GM12878 (cell line): ENCODE measurements around the gene BTBD7. TPM values are rescaled to one million over a fixed set of nuclear protein-coding genes. Genes with fewer than 3 reads are reported as not detected.
A peak's percentile ranks its signal among the peaks of the same experiment; 100 is the strongest.

Experiments used
- ATAC-seq: fragments of 200-7000 bp; cut with Tn5 transposase; 3 replicates; pipeline ENCODE4 v1.9.1; 2020; ENCODE audit warnings: mild to moderate bottlenecking, moderate library complexity
- BruUV-seq: library from RNA; stranded (reverse); fragments of 400-500 nt; replicated peaks from 2 replicates; lab custom pipeline; 2021; lab: Mats Ljungman, UMichigan
- CTCF ChIA-PET: fragments of 300-600 bp; sonication (Branson Sonifier 250); formaldehyde crosslinking; extraction: SDS; loops from one replicate; lab custom pipeline; 2021; ENCODE audit warnings: inconsistent platforms; lab: Yijun Ruan, JAX
- POLR2A ChIA-PET: fragments of 350-600 bp; formaldehyde crosslinking; extraction: SDS; loops from one replicate; lab custom pipeline; 2021; ENCODE audit warnings: inconsistent platforms; lab: Charles Lee
- RAD21 ChIA-PET: fragments of 300-600 bp; sonication (Branson Sonifier 250); formaldehyde crosslinking; loops from one replicate; lab custom pipeline; 2023; ENCODE audit warnings: antibody characterized with exemption; ENCODE audit not compliant: unreplicated experiment; lab: Charles Lee
- SMC1A ChIA-PET: fragments of 300-600 bp; sonication (Branson Sonifier 250); formaldehyde crosslinking; loops from one replicate; lab custom pipeline; 2023; ENCODE audit not compliant: unreplicated experiment, uncharacterized antibody; lab: Charles Lee
- DNase-seq: peaks from one replicate; pipeline ENCODE4 v3.0.0-alpha.2; 2011; ENCODE audit warnings: low read depth, low spot score
- FAIRE-seq: peaks from 3 replicates; lab custom pipeline; 2011; peaks lifted over from hg19 to GRCh38; lab: Jason Lieb, UNC
- H2AFZ ChIP-seq: 2 replicates; pipeline ENCODE4 v1.6.0; 2011; ENCODE audit warnings: low read depth, low read length, control low read depth; ENCODE audit not compliant: control insufficient read depth
- H3K27ac ChIP-seq: 2 replicates; pipeline ENCODE4 v1.5.1; 2011; ENCODE audit warnings: control low read depth; ENCODE audit not compliant: control insufficient read depth, insufficient read depth
- H3K27me3 ChIP-seq, 2 experiments: replicated peaks in 1 of 2; 2 replicates each; pipeline versions ENCODE4 v1.6.0 to v1.6.1; 2011; ENCODE audit warnings: low read length in 1 of 2; ENCODE audit not compliant: control insufficient read depth in 2 of 2, insufficient read depth in 2 of 2
- H3K36me3 ChIP-seq, 2 experiments: 2 replicates each; pipeline ENCODE4 v1.5.1; 2011; ENCODE audit warnings: low read length in 1 of 2; ENCODE audit not compliant: control insufficient read depth in 2 of 2, insufficient read depth in 2 of 2
- H3K4me1 ChIP-seq: 2 replicates; pipeline ENCODE4 v1.6.1; 2011; ENCODE audit warnings: mild to moderate bottlenecking, low read length, moderate library complexity, mixed read lengths; ENCODE audit not compliant: control insufficient read depth, insufficient read depth
- H3K4me2 ChIP-seq: 2 replicates; pipeline ENCODE4 v1.6.0; 2011; ENCODE audit warnings: control low read depth; ENCODE audit not compliant: control insufficient read depth, insufficient read depth
- H3K4me3 ChIP-seq: fragments of 200-600 bp; sonication (generic); 2 replicates; pipeline ENCODE4 v1.5.1; 2016
- H3K79me2 ChIP-seq: 2 replicates; pipeline ENCODE4 v1.6.0; 2011; ENCODE audit warnings: low read length; ENCODE audit not compliant: control insufficient read depth, insufficient read depth
- H3K9ac ChIP-seq: 2 replicates; pipeline ENCODE4 v1.8.0; 2011; ENCODE audit warnings: low read length, control low read depth, mixed read lengths; ENCODE audit not compliant: control insufficient read depth, insufficient read depth
- H3K9me3 ChIP-seq: replicated peaks from 3 replicates; pipeline ENCODE4 v1.5.1; 2011; ENCODE audit warnings: mild to moderate bottlenecking, low read length; ENCODE audit not compliant: control insufficient read depth, insufficient read depth
- H4K20me1 ChIP-seq: 2 replicates; pipeline ENCODE4 v1.6.0; 2011; ENCODE audit not compliant: control insufficient read depth, insufficient read depth
- BACH1 ChIP-seq: fragments of 450-650 bp; IDR thresholded peaks from 2 replicates; pipeline ENCODE4 v1.6.1; 2017; ENCODE audit warnings: mild to moderate bottlenecking, borderline replicate concordance
- BCL11A ChIP-seq: IDR thresholded peaks from 2 replicates; pipeline ENCODE4 v1.6.1; 2011; ENCODE audit warnings: low read depth, low read length
- BHLHE40 ChIP-seq, 2 experiments: fragments of 450-650 bp in 1 of 2; IDR thresholded peaks; 2 replicates each; pipeline ENCODE4 v1.6.1; 2011 to 2017; ENCODE audit warnings: low read depth in 2 of 2, borderline replicate concordance in 1 of 2, improper control_type of control experiment in 1 of 2, low read length in 1 of 2, mild to moderate bottlenecking in 1 of 2
- CHD4 ChIP-seq: fragments of 200-600 bp; sonication (generic); IDR thresholded peaks from 2 replicates; pipeline ENCODE4 v1.6.1; 2016; ENCODE audit warnings: mild to moderate bottlenecking
- IKZF1 ChIP-seq: fragments of 450-650 bp; conservative IDR thresholded peaks from 2 replicates; pipeline ENCODE4 v1.6.1; 2017; ENCODE audit warnings: antibody characterized with exemption, mild to moderate bottlenecking
- IKZF2 ChIP-seq, 2 experiments: fragments of 450-650 bp; IDR thresholded peaks; 2 replicates each; pipeline ENCODE4 v1.6.1; 2017; ENCODE audit warnings: mild to moderate bottlenecking in 2 of 2, moderate library complexity in 2 of 2
- MXI1 ChIP-seq: fragments of 150-350 bp; IDR thresholded peaks from 2 replicates; pipeline ENCODE4 v1.6.1; 2011; ENCODE audit warnings: low read depth, mild to moderate bottlenecking, inconsistent platforms, low read length, improper control_type of control experiment
- NR2F1 ChIP-seq: fragments of 450-650 bp; conservative IDR thresholded peaks from 2 replicates; pipeline ENCODE4 v1.6.1; 2017; ENCODE audit warnings: mild to moderate bottlenecking
- RFX5 ChIP-seq: IDR thresholded peaks from 2 replicates; pipeline ENCODE4 v1.6.1; 2011; ENCODE audit warnings: low read depth, low read length, improper control_type of control experiment
- STAT1 ChIP-seq: fragments of 450-650 bp; conservative IDR thresholded peaks from 2 replicates; pipeline ENCODE4 v1.6.1; 2014; ENCODE audit warnings: antibody characterized with exemption, mild to moderate bottlenecking
- TARDBP ChIP-seq: IDR thresholded peaks from 2 replicates; pipeline ENCODE4 v1.6.1; 2016; ENCODE audit warnings: borderline replicate concordance
- WGBS: methylation state at CpG from one replicate; pipeline ENCODE4 v1.1.6; 2016; ENCODE audit warnings: low lambda C conversion rate; ENCODE audit not compliant: insufficient replicate concordance, insufficient coverage; ENCODE audit errors: missing lambda C conversion rate; 5-methylcytosine and 5-hydroxymethylcytosine counted together
- in situ Hi-C: fragments of 300-500 bp; cut with MboI; formaldehyde crosslinking; loops from 9 replicates; pipeline ENCODE4 v1.14.3; 2018; ENCODE audit warnings: mixed read lengths
- intact Hi-C: fragments of 100-400 bp; cut with micrococcal nuclease; formaldehyde crosslinking; loops from one replicate; pipeline ENCODE4 v1.14.2; 2022; ENCODE audit not compliant: unreplicated experiment
- polyA plus RNA-seq, 11 experiments: library from polyadenylated mRNA; depleted of rRNA in 4 of 11; unstranded in 6 of 11; stranded (reverse) in 5 of 11; fragments of >200 nt; fragmentation: Nextera tagmentation in 4 of 11; fragmentation: Illumina TruSeq in 1 of 11; extraction: Ambion mirVana in 4 of 11; extraction: Trizol in 1 of 11; gene quantifications; 1 replicate in 1 of 11; 2 replicates in 10 of 11; pipeline versions ENCODE4 v1.2.1 to v1.2.3, GENCODE V29; 2011 to 2016; ENCODE audit warnings: inconsistent platforms in 2 of 11, missing spikeins in 2 of 11, low read depth in 1 of 11
- total RNA-seq, 4 experiments: library from RNA; depleted of rRNA in 3 of 4; stranded (reverse); fragments of >200 nt in 3 of 4; fragmentation: Illumina TruSeq in 1 of 4; extraction: Trizol in 1 of 4; gene quantifications; 2 replicates each; pipeline versions ENCODE4 v1.2.1 to v1.2.3, GENCODE V29; 2013 to 2021
- TF ChIP-seq, protein P1 (sequence below): IDR thresholded peaks from 2 replicates; pipeline ENCODE4 v1.6.1; 2012; ENCODE audit warnings: low read depth, low read length, improper control_type of control experiment
- TF ChIP-seq, protein P2 (sequence below): IDR thresholded peaks from 2 replicates; pipeline ENCODE4 v1.6.1; 2012; ENCODE audit warnings: improper control_type of control experiment, low read depth, low read length; ENCODE audit not compliant: insufficient replicate concordance
- TF ChIP-seq, protein P3 (sequence below): fragments of 450-650 bp; IDR thresholded peaks from 2 replicates; pipeline ENCODE4 v1.6.1; 2016; ENCODE audit warnings: mild to moderate bottlenecking
- TF ChIP-seq, protein P4 (sequence below): IDR thresholded peaks from 2 replicates; pipeline ENCODE4 v1.6.1; 2012; ENCODE audit warnings: low read length, inconsistent platforms

The BTBD7 gene
- total and polyA plus RNA-seq, 10 of the 15 experiments (the other 5 are each of a cell fraction or from before 2014, with no cell fraction given): 3.6 to 17.0 (median 9.6) TPM

DNA sequence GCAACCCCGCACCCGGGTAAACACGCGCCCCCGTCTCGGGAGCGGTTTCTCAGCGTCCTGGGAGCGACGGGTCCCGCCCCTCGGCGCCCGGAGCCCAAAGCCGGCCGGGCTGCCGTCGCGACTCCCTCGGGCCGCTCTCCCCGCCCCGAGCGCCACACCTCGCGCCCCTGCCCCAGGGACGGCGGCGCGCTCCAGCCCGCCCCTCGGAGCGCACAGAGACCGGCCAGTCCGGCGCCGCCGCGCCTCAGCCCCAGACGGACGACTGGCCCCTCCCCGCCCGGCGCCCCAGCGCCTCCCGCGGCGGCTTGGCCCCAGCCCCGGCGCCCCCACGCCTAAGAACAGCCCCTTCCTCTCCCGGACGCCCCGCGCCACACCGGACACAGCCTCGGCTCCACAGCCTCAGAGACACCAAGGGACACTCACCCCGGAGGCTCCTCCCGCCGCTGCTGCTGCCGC, 411 bp downstream of the BTBD7 start:
- CTCF ChIA-PET: interaction anchor here (0.9 to 4.1 kb wide), 5 partner anchors 13 to 219 kb away, joined by 3 to 26 read pairs (median 6); no protein-coding TSS in a partner anchor
- no peak for FAIRE-seq
- intact Hi-C loops (loop anchor here (2.0 to 5.0 kb wide), 2 partner anchors 200 to 216 kb away; no protein-coding TSS in a partner anchor), in situ Hi-C loops (no loop called here)
- 0 out of 2 replicates have a peak, but pooled peaks cover 4% of the 10 kb centered on the region for H4K20me1 ChIP-seq
- ATAC-seq: peak; percentile 78
- no TSS peak for BruUV-seq
- peak overlapping the region; percentile 68 for H3K27ac ChIP-seq
- peaks cover 2% of the 10 kb centered on the region; the same call in 1 of the 3 replicates for H3K9me3 ChIP-seq
- H3K4me3 ChIP-seq: peak overlapping the region; percentile 86
- H3K4me1 ChIP-seq: peaks cover 8% of the 10 kb centered on the region
- 2% methylated on average over 45 of the region's 61 CpGs for WGBS
- no peak for DNase-seq
- H3K4me2 ChIP-seq: peak overlapping the region; percentile 78; the same call in 1 of the 2 replicates
- peak overlapping the region; percentile 86 for H3K9ac ChIP-seq
- H3K79me2 ChIP-seq: peaks cover 62% of the 10 kb centered on the region
- no peaks in the 10 kb centered on the region for H3K27me3 ChIP-seq
- H3K36me3 ChIP-seq: no peaks in the 10 kb centered on the region
- no peak; the same call in 1 of the 2 replicates for TF ChIP-seq MXI1
- TF ChIP-seq, protein P1, sequence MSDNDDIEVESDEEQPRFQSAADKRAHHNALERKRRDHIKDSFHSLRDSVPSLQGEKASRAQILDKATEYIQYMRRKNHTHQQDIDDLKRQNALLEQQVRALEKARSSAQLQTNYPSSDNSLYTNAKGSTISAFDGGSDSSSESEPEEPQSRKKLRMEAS: peak; percentile 21; the same call in 1 of the 2 replicates
- TF ChIP-seq CHD4: no peak
- TF ChIP-seq TARDBP: no peak
- TF ChIP-seq, protein P2, sequence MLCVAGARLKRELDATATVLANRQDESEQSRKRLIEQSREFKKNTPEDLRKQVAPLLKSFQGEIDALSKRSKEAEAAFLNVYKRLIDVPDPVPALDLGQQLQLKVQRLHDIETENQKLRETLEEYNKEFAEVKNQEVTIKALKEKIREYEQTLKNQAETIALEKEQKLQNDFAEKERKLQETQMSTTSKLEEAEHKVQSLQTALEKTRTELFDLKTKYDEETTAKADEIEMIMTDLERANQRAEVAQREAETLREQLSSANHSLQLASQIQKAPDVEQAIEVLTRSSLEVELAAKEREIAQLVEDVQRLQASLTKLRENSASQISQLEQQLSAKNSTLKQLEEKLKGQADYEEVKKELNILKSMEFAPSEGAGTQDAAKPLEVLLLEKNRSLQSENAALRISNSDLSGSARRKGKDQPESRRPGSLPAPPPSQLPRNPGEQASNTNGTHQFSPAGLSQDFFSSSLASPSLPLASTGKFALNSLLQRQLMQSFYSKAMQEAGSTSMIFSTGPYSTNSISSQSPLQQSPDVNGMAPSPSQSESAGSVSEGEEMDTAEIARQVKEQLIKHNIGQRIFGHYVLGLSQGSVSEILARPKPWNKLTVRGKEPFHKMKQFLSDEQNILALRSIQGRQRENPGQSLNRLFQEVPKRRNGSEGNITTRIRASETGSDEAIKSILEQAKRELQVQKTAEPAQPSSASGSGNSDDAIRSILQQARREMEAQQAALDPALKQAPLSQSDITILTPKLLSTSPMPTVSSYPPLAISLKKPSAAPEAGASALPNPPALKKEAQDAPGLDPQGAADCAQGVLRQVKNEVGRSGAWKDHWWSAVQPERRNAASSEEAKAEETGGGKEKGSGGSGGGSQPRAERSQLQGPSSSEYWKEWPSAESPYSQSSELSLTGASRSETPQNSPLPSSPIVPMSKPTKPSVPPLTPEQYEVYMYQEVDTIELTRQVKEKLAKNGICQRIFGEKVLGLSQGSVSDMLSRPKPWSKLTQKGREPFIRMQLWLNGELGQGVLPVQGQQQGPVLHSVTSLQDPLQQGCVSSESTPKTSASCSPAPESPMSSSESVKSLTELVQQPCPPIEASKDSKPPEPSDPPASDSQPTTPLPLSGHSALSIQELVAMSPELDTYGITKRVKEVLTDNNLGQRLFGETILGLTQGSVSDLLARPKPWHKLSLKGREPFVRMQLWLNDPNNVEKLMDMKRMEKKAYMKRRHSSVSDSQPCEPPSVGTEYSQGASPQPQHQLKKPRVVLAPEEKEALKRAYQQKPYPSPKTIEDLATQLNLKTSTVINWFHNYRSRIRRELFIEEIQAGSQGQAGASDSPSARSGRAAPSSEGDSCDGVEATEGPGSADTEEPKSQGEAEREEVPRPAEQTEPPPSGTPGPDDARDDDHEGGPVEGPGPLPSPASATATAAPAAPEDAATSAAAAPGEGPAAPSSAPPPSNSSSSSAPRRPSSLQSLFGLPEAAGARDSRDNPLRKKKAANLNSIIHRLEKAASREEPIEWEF: no peak
- 0 out of 2 replicates have a peak, but pooled peaks have one; percentile 21 for TF ChIP-seq STAT1
- TF ChIP-seq IKZF1: peak; percentile 41
- TF ChIP-seq BACH1: 0 out of 2 replicates have a peak, but pooled peaks have one; percentile 13
- TF ChIP-seq IKZF2 (IDR thresholded peaks at IDR 0.05): 0 out of 4 replicates have a peak, but pooled peaks of 1 of the 2 experiments have one; percentile 47
- TF ChIP-seq, protein P3, sequence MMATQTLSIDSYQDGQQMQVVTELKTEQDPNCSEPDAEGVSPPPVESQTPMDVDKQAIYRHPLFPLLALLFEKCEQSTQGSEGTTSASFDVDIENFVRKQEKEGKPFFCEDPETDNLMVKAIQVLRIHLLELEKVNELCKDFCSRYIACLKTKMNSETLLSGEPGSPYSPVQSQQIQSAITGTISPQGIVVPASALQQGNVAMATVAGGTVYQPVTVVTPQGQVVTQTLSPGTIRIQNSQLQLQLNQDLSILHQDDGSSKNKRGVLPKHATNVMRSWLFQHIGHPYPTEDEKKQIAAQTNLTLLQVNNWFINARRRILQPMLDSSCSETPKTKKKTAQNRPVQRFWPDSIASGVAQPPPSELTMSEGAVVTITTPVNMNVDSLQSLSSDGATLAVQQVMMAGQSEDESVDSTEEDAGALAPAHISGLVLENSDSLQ: no peak
- 0 out of 2 replicates have a peak, but pooled peaks have one; percentile 12 for TF ChIP-seq NR2F1
- TF ChIP-seq BHLHE40 (IDR thresholded peaks at IDR 0.05; ENCODE audit: borderline replicate concordance in 1 of 2, low read depth in 2 of 2, low read length in 1 of 2): peak in 1 of 2 experiments; percentile 25; a peak in 1 of 4 replicates
- TF ChIP-seq, protein P4, sequence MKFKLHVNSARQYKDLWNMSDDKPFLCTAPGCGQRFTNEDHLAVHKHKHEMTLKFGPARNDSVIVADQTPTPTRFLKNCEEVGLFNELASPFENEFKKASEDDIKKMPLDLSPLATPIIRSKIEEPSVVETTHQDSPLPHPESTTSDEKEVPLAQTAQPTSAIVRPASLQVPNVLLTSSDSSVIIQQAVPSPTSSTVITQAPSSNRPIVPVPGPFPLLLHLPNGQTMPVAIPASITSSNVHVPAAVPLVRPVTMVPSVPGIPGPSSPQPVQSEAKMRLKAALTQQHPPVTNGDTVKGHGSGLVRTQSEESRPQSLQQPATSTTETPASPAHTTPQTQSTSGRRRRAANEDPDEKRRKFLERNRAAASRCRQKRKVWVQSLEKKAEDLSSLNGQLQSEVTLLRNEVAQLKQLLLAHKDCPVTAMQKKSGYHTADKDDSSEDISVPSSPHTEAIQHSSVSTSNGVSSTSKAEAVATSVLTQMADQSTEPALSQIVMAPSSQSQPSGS: no peak
- TF ChIP-seq RFX5: no peak
- TF ChIP-seq BCL11A: no peak
- POLR2A ChIA-PET: interaction anchor here (0.6 to 1.4 kb wide), 3 partner anchors 40 to 202 kb away, joined by 3 to 5 read pairs (median 5); no protein-coding TSS in a partner anchor
- SMC1A ChIA-PET: interaction anchor here (0.6 to 3.3 kb wide), 10 partner anchors 13 to 350 kb away, joined by 3 to 41 read pairs (median 7); no protein-coding TSS in a partner anchor
- peak overlapping the region; percentile 69 for H2AFZ ChIP-seq
- RAD21 ChIA-PET: interaction anchor here (1.0 to 3.6 kb wide), 10 partner anchors 11 to 214 kb away, joined by 3 to 18 read pairs (median 6); partner anchors contain the start of genes GON7 and UBR7
